Breast epithelium (tissue), 3 donors: ENCODE results near the gene RASSF10.

ENCODE experiments used
- CTCF ChIP-seq, 3 donors: fragments of 450-650 bp; IDR thresholded peaks; one replicate each; pipeline ENCODE4 v1.5.1; 2016 to 2017; ENCODE audit warnings: antibody characterized with exemption in 3 of 3, mild to moderate bottlenecking in 3 of 3, moderate library complexity in 3 of 3
- POLR2AphosphoS5 ChIP-seq, 3 donors: sonication (generic); formaldehyde crosslinking; IDR thresholded peaks; one replicate each; pipeline ENCODE4 v1.6.1; 2017; ENCODE audit warnings: antibody characterized with exemption in 3 of 3

DNA sequence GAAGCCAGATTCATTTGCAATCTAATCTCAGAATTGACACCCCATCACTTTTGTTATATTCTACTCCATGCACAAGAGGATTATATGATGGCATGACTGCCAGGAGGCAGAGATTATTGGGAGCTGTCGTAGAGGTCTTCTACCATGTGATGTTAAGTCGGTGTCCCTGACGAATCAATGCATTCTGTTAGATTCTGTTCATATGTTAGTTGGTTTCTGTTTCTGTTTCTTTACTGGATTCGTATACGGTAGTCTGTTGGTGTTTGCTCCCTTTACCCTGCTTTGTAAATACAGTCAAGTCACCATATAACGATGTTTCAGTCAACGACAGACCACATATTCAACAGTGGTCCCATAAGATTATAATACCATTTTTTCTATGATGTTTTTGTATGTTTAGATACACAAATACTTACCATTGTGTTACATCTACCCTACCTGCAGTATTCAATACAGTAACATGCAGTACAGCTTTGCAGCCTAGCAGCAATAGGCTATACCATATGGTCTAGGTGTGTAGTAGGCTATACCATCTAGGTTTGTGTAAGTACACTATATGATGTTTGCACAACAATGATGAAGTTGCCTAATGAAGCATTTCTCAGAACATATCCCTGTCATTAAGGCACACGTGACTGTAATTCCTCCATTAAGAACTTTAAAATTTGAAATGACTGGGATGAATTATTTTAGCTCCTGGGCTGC is 22.8 kb upstream of the RASSF10 start:
- TF ChIP-seq CTCF (IDR thresholded peaks at IDR 0.05) (no peak), POLR2AphosphoS5 (IDR thresholded peaks at IDR 0.05) (no peak)
